Peyer's patch (tissue), 4 donors: Measurements from ENCODE around the gene GHRHR.

Experiments used
- POLR2A ChIP-seq, 2 donors: fragments of 450-650 bp; IDR thresholded peaks; one replicate each; pipeline ENCODE4 v1.5.1; 2017; ENCODE audit warnings: antibody characterized with exemption in 2 of 2, mild to moderate bottlenecking in 2 of 2, moderate library complexity in 2 of 2
- TF ChIP-seq, protein P1 (sequence below), 6 experiments: fragments of 450-650 bp in 4 of 6; fragments of 200-600 bp in 2 of 6; sonication (generic) in 1 of 6; IDR thresholded peaks; one replicate each; pipeline ENCODE4 v1.5.1; 2017 to 2019; ENCODE audit warnings: antibody characterized with exemption in 6 of 6, mild to moderate bottlenecking in 3 of 6, moderate library complexity in 1 of 6

DNA sequence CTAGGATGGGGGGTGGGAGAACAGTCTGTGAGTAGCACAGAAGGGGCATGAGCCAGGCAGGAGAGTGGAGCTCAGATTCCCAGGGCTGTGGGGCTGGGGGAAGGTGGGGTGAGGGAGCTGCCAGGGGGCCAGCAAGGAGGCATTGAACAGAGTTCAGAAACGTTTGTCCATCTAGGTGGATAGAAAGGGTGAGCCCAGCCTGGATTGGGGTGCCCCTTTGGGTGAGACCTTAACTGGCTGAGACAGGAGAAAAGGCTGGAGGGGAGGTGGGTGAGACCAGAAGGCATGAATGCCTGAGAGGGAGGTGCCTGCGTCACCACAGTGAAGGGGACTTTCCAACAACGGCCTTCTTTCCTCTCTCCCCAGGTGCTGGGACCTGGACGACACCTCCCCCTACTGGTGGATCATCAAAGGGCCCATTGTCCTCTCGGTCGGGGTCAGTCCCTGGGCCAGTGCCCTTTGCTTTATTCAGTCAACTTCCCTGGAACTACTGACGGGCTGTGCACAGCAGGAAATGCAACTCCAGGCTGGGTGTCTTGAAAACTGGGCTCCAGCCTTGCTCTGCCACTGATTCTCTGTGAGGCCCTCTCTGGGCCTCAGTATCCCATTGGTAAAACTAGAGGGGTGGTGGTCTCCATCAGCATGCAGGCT, 11.0 kb downstream of the GHRHR start:
- TF ChIP-seq, protein P1, sequence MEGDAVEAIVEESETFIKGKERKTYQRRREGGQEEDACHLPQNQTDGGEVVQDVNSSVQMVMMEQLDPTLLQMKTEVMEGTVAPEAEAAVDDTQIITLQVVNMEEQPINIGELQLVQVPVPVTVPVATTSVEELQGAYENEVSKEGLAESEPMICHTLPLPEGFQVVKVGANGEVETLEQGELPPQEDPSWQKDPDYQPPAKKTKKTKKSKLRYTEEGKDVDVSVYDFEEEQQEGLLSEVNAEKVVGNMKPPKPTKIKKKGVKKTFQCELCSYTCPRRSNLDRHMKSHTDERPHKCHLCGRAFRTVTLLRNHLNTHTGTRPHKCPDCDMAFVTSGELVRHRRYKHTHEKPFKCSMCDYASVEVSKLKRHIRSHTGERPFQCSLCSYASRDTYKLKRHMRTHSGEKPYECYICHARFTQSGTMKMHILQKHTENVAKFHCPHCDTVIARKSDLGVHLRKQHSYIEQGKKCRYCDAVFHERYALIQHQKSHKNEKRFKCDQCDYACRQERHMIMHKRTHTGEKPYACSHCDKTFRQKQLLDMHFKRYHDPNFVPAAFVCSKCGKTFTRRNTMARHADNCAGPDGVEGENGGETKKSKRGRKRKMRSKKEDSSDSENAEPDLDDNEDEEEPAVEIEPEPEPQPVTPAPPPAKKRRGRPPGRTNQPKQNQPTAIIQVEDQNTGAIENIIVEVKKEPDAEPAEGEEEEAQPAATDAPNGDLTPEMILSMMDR (IDR thresholded peaks at IDR 0.05): peak in 4 of 6 experiments; percentile 55 to 87 (median 82)
- no peak for TF ChIP-seq POLR2A (IDR thresholded peaks at IDR 0.05)
